Stomach (tissue), 9 donors: Measurements from ENCODE around the gene ASTN2. TPM values are rescaled to one million over a fixed set of nuclear protein-coding genes. Genes with fewer than 3 reads are reported as not detected.

Experiments used
- DNase-seq, 2 donors: peaks; one replicate each; pipeline versions ENCODE4 v3.0.0 to v3.0.0-alpha.2; 2013 to 2019
- H3K27ac ChIP-seq, 5 donors: fragments of 200-600 bp in 4 of 5; sonication (generic) in 4 of 5; one replicate each; pipeline ENCODE4 v1.5.1; 2013 to 2019; ENCODE audit warnings: mild to moderate bottlenecking in 1 of 5, moderate library complexity in 1 of 5
- H3K27me3 ChIP-seq, 3 donors: fragments of 200-600 bp; sonication (generic); one replicate each; pipeline ENCODE4 v1.5.1; 2017 to 2019; ENCODE audit warnings: mixed run types in 1 of 3
- H3K36me3 ChIP-seq, 4 donors: fragments of 200-600 bp; sonication (generic); 1 replicate in 3 of 4; 2 replicates in 1 of 4; pipeline ENCODE4 v1.5.1; 2016 to 2019
- H3K4me1 ChIP-seq, 4 donors: fragments of 200-600 bp; sonication (generic); one replicate each; pipeline ENCODE4 v1.5.1; 2016 to 2019
- H3K4me3 ChIP-seq, 4 donors: fragments of 200-600 bp; sonication (generic) in 3 of 4; one replicate each; pipeline ENCODE4 v1.5.1; 2016 to 2019; ENCODE audit warnings: mild to moderate bottlenecking in 1 of 4
- H3K9me3 ChIP-seq, 4 donors: fragments of 200-600 bp; sonication (generic); one replicate each; pipeline ENCODE4 v1.5.1; 2016 to 2019
- CTCF ChIP-seq, 7 experiments: fragments of 450-650 bp in 4 of 7; fragments of 200-600 bp in 3 of 7; sonication (generic) in 3 of 7; IDR thresholded peaks; one replicate each; pipeline ENCODE4 v1.5.1; 2016 to 2019; ENCODE audit warnings: antibody characterized with exemption in 7 of 7, control low read depth in 2 of 7, mild to moderate bottlenecking in 1 of 7
- EP300 ChIP-seq: sonication (generic); formaldehyde crosslinking; IDR thresholded peaks from one replicate; pipeline ENCODE4 v1.6.1; 2017; ENCODE audit warnings: antibody characterized with exemption
- POLR2A ChIP-seq, 4 donors: fragments of 450-650 bp; IDR thresholded peaks; one replicate each; pipeline ENCODE4 v1.6.1; 2016; ENCODE audit warnings: antibody characterized with exemption in 4 of 4, control low read depth in 2 of 4, mild to moderate bottlenecking in 1 of 4, moderate library complexity in 1 of 4
- POLR2AphosphoS5 ChIP-seq, 3 donors: sonication (generic); formaldehyde crosslinking; IDR thresholded peaks; one replicate each; pipeline ENCODE4 v1.6.1; 2016; ENCODE audit warnings: antibody characterized with exemption in 3 of 3
- WGBS, 5 donors: extraction: QIAGEN DNeasy Blood & Tissue Kit in 3 of 5; methylation state at CpG; one replicate each; pipeline versions ENCODE4 v1.1.5 to v1.1.7; 2013 to 2018; 5-methylcytosine and 5-hydroxymethylcytosine counted together
- intact Hi-C: fragments of 100-400 bp; cut with DNase I; formaldehyde crosslinking; loops from one replicate; pipeline ENCODE4 v1.15.1; 2023; ENCODE audit warnings: low total_unique reads
- polyA plus RNA-seq, 3 donors: library from polyadenylated mRNA; stranded (reverse); fragments of 200-250 nt; gene quantifications; one replicate each; pipeline ENCODE4 v1.2.3, GENCODE V29; 2013
- total RNA-seq, 5 donors: library from RNA; depleted of rRNA; stranded (reverse); fragments of >200 nt; gene quantifications; one replicate each; pipeline versions ENCODE4 v1.1.0 to v1.2.3, GENCODE V29; 2014 to 2016
- donor health status: healthy with polysubstance abuse.
- donor health status: Bipolar disorder and iron deficiency.
- donor health status: healthy.

The ASTN2 gene
- total and polyA plus RNA-seq, 8 donors = 2.1 to 22.3 (median 4.2) TPM; not detected in 1

- Histone ChIP-seq H3K9me3 (no peaks in the 10 kb centered on the region), H3K4me1 (no peaks in the 10 kb centered on the region), H3K27ac (no peak overlapping the region), H3K36me3 (no peaks in the 10 kb centered on the region), H3K4me3 (no peak overlapping the region), H3K27me3 (no peaks in the 10 kb centered on the region)
- intact Hi-C loops = no loop called here
- DNase-seq = no peak
- TF ChIP-seq CTCF (IDR thresholded peaks at IDR 0.05) (no peak), EP300 (no peak), POLR2A (IDR thresholded peaks at IDR 0.05) (no peak), POLR2AphosphoS5 (IDR thresholded peaks at IDR 0.05) (no peak)
Observed at GRCh38 chr9:116716438-116716837, 698.4 kb downstream of the ASTN2 start.

- no peaks in the 10 kb centered on the region for H3K27me3 ChIP-seq
- no peak for DNase-seq
- no peaks in the 10 kb centered on the region for H3K36me3 ChIP-seq
- no peaks in the 10 kb centered on the region for H3K9me3 ChIP-seq
- H3K27ac ChIP-seq = no peak overlapping the region
- H3K4me3 ChIP-seq = no peak overlapping the region
- no peak for TF ChIP-seq POLR2A (IDR thresholded peaks at IDR 0.05)
- WGBS, 5 donors = 83 to 100% (median 92%) methylated on average over 1 of the region's 1 CpG
- H3K4me1 ChIP-seq = no peaks in the 10 kb centered on the region
- intact Hi-C loops = no loop called here
Observed at GRCh38 chr9:116715751-116716150, 699.1 kb downstream of the ASTN2 start.

GRCh38 chr9:116713271-116713670 lies 701.6 kb downstream of the ASTN2 start:
- DNase-seq = peak in 1 of 2 donors; percentile 55
- H3K4me3 ChIP-seq = no peak overlapping the region
- H3K9me3 ChIP-seq = no peaks in the 10 kb centered on the region
- WGBS, 5 donors = 68 to 81% (median 74%) methylated on average over 4 of the region's 4 CpGs
- H3K4me1 ChIP-seq = no peaks in the 10 kb centered on the region
- no peaks in the 10 kb centered on the region for H3K27me3 ChIP-seq
- intact Hi-C loops = no loop called here
- no peak for TF ChIP-seq EP300
- TF ChIP-seq POLR2A (IDR thresholded peaks at IDR 0.05) = no peak
- no peak for TF ChIP-seq POLR2AphosphoS5 (IDR thresholded peaks at IDR 0.05)
- H3K27ac ChIP-seq = no peak overlapping the region
- no peaks in the 10 kb centered on the region for H3K36me3 ChIP-seq

- Histone ChIP-seq H3K4me3 (no peak overlapping the region), H3K36me3 (no peaks in the 10 kb centered on the region), H3K27me3 (no peaks in the 10 kb centered on the region), H3K9me3 (no peaks in the 10 kb centered on the region), H3K4me1 (no peaks in the 10 kb centered on the region), H3K27ac (no peak overlapping the region)
- intact Hi-C loops = no loop called here
- TF ChIP-seq POLR2AphosphoS5 (IDR thresholded peaks at IDR 0.05) = no peak
- TF ChIP-seq EP300 = no peak
- no peak for TF ChIP-seq POLR2A (IDR thresholded peaks at IDR 0.05)
- no peak for TF ChIP-seq CTCF (IDR thresholded peaks at IDR 0.05)
- no peak for DNase-seq
- 71 to 90% (median 87%) methylated on average over 3 of the region's 3 CpGs for WGBS, 5 donors
Observed at GRCh38 chr9:116712781-116713180, 702.1 kb downstream of the ASTN2 start.

- no peaks in the 10 kb centered on the region for H3K36me3 ChIP-seq
- peaks cover 0 to 9% (median 3%) of the 10 kb centered on the region in 4 donors for H3K4me1 ChIP-seq
- TF ChIP-seq CTCF (IDR thresholded peaks at IDR 0.05) = no peak
- no peak for TF ChIP-seq POLR2AphosphoS5 (IDR thresholded peaks at IDR 0.05)
- no peak for TF ChIP-seq POLR2A (IDR thresholded peaks at IDR 0.05)
- no peak for TF ChIP-seq EP300
- WGBS, 5 donors = 83 to 91% (median 90%) methylated on average over 8 of the region's 8 CpGs
- no peak overlapping the region for H3K4me3 ChIP-seq
- H3K9me3 ChIP-seq = no peaks in the 10 kb centered on the region
- DNase-seq = no peak
- no peak overlapping the region for H3K27ac ChIP-seq
- intact Hi-C loops = no loop called here
- H3K27me3 ChIP-seq = no peaks in the 10 kb centered on the region
Observed at GRCh38 chr9:116706310-116707290, 708.3 kb downstream of the ASTN2 start.
